IMR-90 (cell line): Measurements from ENCODE around the gene GPR142. TPM values are rescaled to one million over a fixed set of nuclear protein-coding genes. Genes with fewer than 3 reads are reported as not detected.

Experiments used
- ATAC-seq: fragments of 200-7000 bp; cut with Tn5 transposase; 2 replicates; pipeline ENCODE4 v1.9.1; 2020; ENCODE audit warnings: low read depth, mild to moderate bottlenecking, moderate library complexity
- BruUV-seq: library from RNA; stranded (reverse); fragments of 400-500 nt; replicated peaks from 2 replicates; lab custom pipeline; 2021; lab: Mats Ljungman, UMichigan
- CTCF ChIA-PET: fragments of 300-600 bp; formaldehyde crosslinking; extraction: SDS; loops from one replicate; lab custom pipeline; 2021; ENCODE audit warnings: antibody characterized with exemption; lab: Yijun Ruan, JAX
- POLR2A ChIA-PET: fragments of 300-600 bp; sonication (Branson Sonifier 250); formaldehyde crosslinking; loops from one replicate; lab custom pipeline; 2022; ENCODE audit warnings: antibody characterized with exemption; ENCODE audit not compliant: unreplicated experiment; lab: Charles Lee
- DNase-seq: peaks from one replicate; pipeline ENCODE4 v3.0.0; 2013
- H2AFZ ChIP-seq: replicated peaks from 2 replicates; pipeline ENCODE3; 2013; ENCODE audit warnings: low read length, mild to moderate bottlenecking; ENCODE audit not compliant: poor library complexity
- H2AK5ac ChIP-seq: 2 replicates; pipeline ENCODE4 v1.6.1; 2013; ENCODE audit warnings: low read depth, low read length, inconsistent platforms
- H2AK9ac ChIP-seq: replicated peaks from 2 replicates; pipeline ENCODE3; 2013; ENCODE audit warnings: mild to moderate bottlenecking, low read depth, low read length, moderate library complexity; ENCODE audit not compliant: poor library complexity
- H2BK120ac ChIP-seq: 2 replicates; pipeline ENCODE4 v1.6.1; 2013; ENCODE audit warnings: low read depth, low read length, inconsistent platforms
- H2BK15ac ChIP-seq: 3 replicates; pipeline ENCODE4 v1.6.1; 2013; ENCODE audit warnings: low read depth, low read length, inconsistent platforms
- H2BK20ac ChIP-seq: 2 replicates; pipeline ENCODE4 v1.6.1; 2013; ENCODE audit warnings: low read depth, mild to moderate bottlenecking, inconsistent platforms, low read length, moderate library complexity
- H2BK5ac ChIP-seq: 2 replicates; pipeline ENCODE4 v1.6.1; 2013; ENCODE audit warnings: mild to moderate bottlenecking, low read depth, low read length, inconsistent platforms; ENCODE audit not compliant: poor library complexity, severe bottlenecking
- H3K14ac ChIP-seq: replicated peaks from 2 replicates; pipeline ENCODE4 v1.6.1; 2013; ENCODE audit warnings: low read depth, low read length, inconsistent platforms
- H3K18ac ChIP-seq: 2 replicates; pipeline ENCODE4 v1.6.1; 2013; ENCODE audit warnings: low read depth, low read length, control low read depth
- H3K23ac ChIP-seq: 2 replicates; pipeline ENCODE4 v1.6.1; 2013; ENCODE audit warnings: low read depth, low read length, inconsistent platforms
- H3K27ac ChIP-seq: 2 replicates; pipeline ENCODE4 v1.5.1; 2013; ENCODE audit warnings: mild to moderate bottlenecking, control low read depth, low read length; ENCODE audit not compliant: insufficient read depth
- H3K27me3 ChIP-seq: 2 replicates; pipeline ENCODE4 v1.6.1; 2013; ENCODE audit warnings: low read length; ENCODE audit not compliant: control insufficient read depth, insufficient read depth
- H3K36me3 ChIP-seq: 2 replicates; pipeline ENCODE4 v1.6.1; 2013; ENCODE audit warnings: low read length, mixed read lengths; ENCODE audit not compliant: control insufficient read depth, insufficient read depth
- H3K4ac ChIP-seq: 2 replicates; pipeline ENCODE4 v1.6.1; 2013; ENCODE audit warnings: low read depth, low read length, inconsistent platforms
- H3K4me1 ChIP-seq: 2 replicates; pipeline ENCODE4 v1.6.1; 2013; ENCODE audit warnings: low read length, mixed read lengths; ENCODE audit not compliant: control insufficient read depth, insufficient read depth
- H3K4me2 ChIP-seq: 2 replicates; pipeline ENCODE4 v1.6.1; 2013; ENCODE audit warnings: low read depth, mild to moderate bottlenecking, control low read depth, low read length, moderate library complexity
- H3K4me3 ChIP-seq: 2 replicates; pipeline ENCODE4 v1.5.1; 2013; ENCODE audit warnings: low read depth, mild to moderate bottlenecking, control low read depth, low read length, moderate library complexity; ENCODE audit not compliant: insufficient read depth
- H3K56ac ChIP-seq: 2 replicates; pipeline ENCODE4 v1.6.1; 2013; ENCODE audit warnings: low read length, inconsistent platforms; ENCODE audit not compliant: insufficient read depth; ENCODE audit errors: extremely low read depth
- H3K79me1 ChIP-seq, 2 experiments: 2 replicates each; pipeline ENCODE4 v1.6.1; 2013; ENCODE audit warnings: low read length in 2 of 2, inconsistent platforms in 1 of 2, low read depth in 1 of 2
- H3K9ac ChIP-seq: 2 replicates; pipeline ENCODE4 v1.6.1; 2013; ENCODE audit warnings: low read depth, low read length, control low read depth
- H3K9me1 ChIP-seq: 2 replicates; pipeline ENCODE4 v1.6.1; 2013; ENCODE audit warnings: low read length, inconsistent platforms; ENCODE audit not compliant: insufficient read depth
- H3K9me3 ChIP-seq: 2 replicates; pipeline ENCODE4 v1.6.1; 2013; ENCODE audit warnings: low read length; ENCODE audit not compliant: control insufficient read depth, insufficient read depth
- H4K20me1 ChIP-seq: 2 replicates; pipeline ENCODE4 v1.6.1; 2013; ENCODE audit warnings: low read length, inconsistent platforms; ENCODE audit not compliant: insufficient read depth
- H4K5ac ChIP-seq: 2 replicates; pipeline ENCODE4 v1.6.1; 2013; ENCODE audit warnings: mild to moderate bottlenecking, low read depth, low read length, control low read depth
- H4K8ac ChIP-seq, 2 experiments: 2 replicates each; pipeline ENCODE4 v1.6.1; 2013; ENCODE audit warnings: low read depth in 2 of 2, low read length in 2 of 2, control low read depth in 1 of 2, inconsistent platforms in 1 of 2
- H4K91ac ChIP-seq: 2 replicates; pipeline ENCODE4 v1.6.1; 2013; ENCODE audit warnings: low read depth, low read length, inconsistent platforms; ENCODE audit not compliant: insufficient read depth
- BHLHE40 ChIP-seq: fragments of 150-350 bp; IDR thresholded peaks from 2 replicates; pipeline ENCODE4 v1.6.1; 2016; ENCODE audit warnings: mild to moderate bottlenecking, low read depth, low read length
- CEBPB ChIP-seq: IDR thresholded peaks from 2 replicates; pipeline ENCODE4 v1.6.1; 2012; ENCODE audit warnings: low read depth, low read length, improper control_type of control experiment
- CHD1 ChIP-seq: IDR thresholded peaks from 2 replicates; pipeline ENCODE4 v1.6.1; 2012; ENCODE audit warnings: low read depth, low read length, improper control_type of control experiment
- ELK1 ChIP-seq: fragments of 150-350 bp; IDR thresholded peaks from 2 replicates; pipeline ENCODE4 v1.6.1; 2016; ENCODE audit warnings: low read depth, mild to moderate bottlenecking, low read length, moderate library complexity, borderline replicate concordance
- MAFK ChIP-seq: IDR thresholded peaks from 2 replicates; pipeline ENCODE4 v1.6.1; 2012; ENCODE audit warnings: low read depth, low read length, improper control_type of control experiment
- MAZ ChIP-seq: IDR thresholded peaks from 2 replicates; pipeline ENCODE4 v1.6.1; 2012; ENCODE audit warnings: low read depth, mild to moderate bottlenecking, low read length, improper control_type of control experiment, moderate library complexity, borderline replicate concordance
- MXI1 ChIP-seq: IDR thresholded peaks from 2 replicates; pipeline ENCODE4 v1.6.1; 2012; ENCODE audit warnings: low read depth, mild to moderate bottlenecking, low read length, moderate library complexity, borderline replicate concordance
- POLR2A ChIP-seq: IDR thresholded peaks from 2 replicates; pipeline ENCODE4 v1.6.1; 2012; ENCODE audit warnings: mild to moderate bottlenecking, low read depth, low read length
- RAD21 ChIP-seq: IDR thresholded peaks from 2 replicates; pipeline ENCODE4 v1.6.1; 2012; ENCODE audit warnings: low read length, improper control_type of control experiment
- RCOR1 ChIP-seq: IDR thresholded peaks from 2 replicates; pipeline ENCODE4 v1.6.1; 2012; ENCODE audit warnings: mild to moderate bottlenecking, low read length, improper control_type of control experiment; ENCODE audit not compliant: insufficient replicate concordance
- RFX5 ChIP-seq: IDR thresholded peaks from 2 replicates; pipeline ENCODE4 v1.8.0; 2012; ENCODE audit warnings: low read depth, mild to moderate bottlenecking, low read length, moderate library complexity
- WGBS, 2 experiments: methylation state at CpG; one replicate each; pipeline versions ENCODE4 v1.1.5 to v1.1.7; 2013; ENCODE audit warnings: missing lambda C conversion rate in 2 of 2; ENCODE audit not compliant: insufficient read length in 1 of 2; ENCODE audit errors: extremely low coverage in 2 of 2; 5-methylcytosine and 5-hydroxymethylcytosine counted together
- dilution Hi-C: fragments of 300-500 bp; cut with HindIII; formaldehyde crosslinking; loops from one replicate; pipeline ENCODE4 v1.14.3; 2018; ENCODE audit warnings: low sequenced_read_pairs; ENCODE audit not compliant: unreplicated experiment
- in situ Hi-C: fragments of 300-500 bp; cut with MboI; formaldehyde crosslinking; loops from 3 replicates; pipeline ENCODE4 v1.14.3; 2019; ENCODE audit warnings: low sequenced_read_pairs, inconsistent platforms, mixed read lengths
- intact Hi-C: fragments of 100-400 bp; cut with micrococcal nuclease; formaldehyde crosslinking; loops from 2 replicates; pipeline ENCODE4 v1.10.0; 2022
- polyA plus RNA-seq, 3 experiments: library from polyadenylated mRNA; depleted of rRNA; stranded (reverse); fragments of >200 nt; gene quantifications; 2 replicates each; pipeline ENCODE4 v1.2.3, GENCODE V29; 2012; ENCODE audit warnings: low replicate concordance in 1 of 3
- total RNA-seq: library from RNA; depleted of rRNA; stranded (reverse); fragments of >200 nt; gene quantifications from 2 replicates; pipeline ENCODE4 v1.2.3, GENCODE V29; 2012
- TF ChIP-seq, protein P1 (sequence below): fragments of 150-350 bp; IDR thresholded peaks from 2 replicates; pipeline ENCODE4 v1.6.1; 2017; ENCODE audit warnings: mild to moderate bottlenecking, antibody characterized with exemption, low read length, low read depth
- TF ChIP-seq, protein P2 (sequence below): conservative IDR thresholded peaks from 2 replicates; pipeline ENCODE4 v1.5.1; 2012; ENCODE audit warnings: mild to moderate bottlenecking, low read depth, low read length, improper control_type of control experiment

Gene GPR142
- total and polyA plus RNA-seq, 2 of the 4 experiments (the other 2 are of a cell fraction): not detected

DNA sequence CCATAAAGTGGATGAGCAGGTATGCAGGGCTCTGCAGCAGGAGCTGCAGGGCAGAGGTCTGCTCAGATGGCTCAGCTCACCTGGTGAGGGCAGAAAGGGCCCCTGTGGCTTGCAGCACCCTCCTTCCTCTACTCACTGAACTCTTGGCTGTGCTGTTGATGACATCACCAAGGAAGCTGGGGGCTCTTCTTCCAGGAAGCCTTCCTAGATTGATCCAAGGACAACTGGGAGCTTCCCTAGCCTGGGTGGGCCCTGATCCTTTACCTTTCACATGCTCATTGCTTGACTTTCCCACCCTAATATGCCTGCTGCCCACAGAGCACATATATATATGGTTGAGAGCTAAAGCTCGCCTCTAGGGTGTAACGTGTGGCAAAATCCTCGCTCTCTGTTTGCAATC lies 38.8 kb upstream of the GPR142 start:
- no peak for ATAC-seq
- no CpG with 5 or more reads among the region's 3 CpGs for WGBS, 2 experiments
- dilution Hi-C loops: no loop called here
- H4K91ac ChIP-seq: no peak overlapping the region
- intact Hi-C loops: no loop called here
- no peak overlapping the region for H2AK9ac ChIP-seq
- H2AFZ ChIP-seq: no peak overlapping the region
- CTCF ChIA-PET: no interaction called here
- no peaks in the 10 kb centered on the region for H3K36me3 ChIP-seq
- no peak overlapping the region for H2BK120ac ChIP-seq
- no peak overlapping the region for H3K27ac ChIP-seq
- no peak overlapping the region for H3K4ac ChIP-seq
- no peak overlapping the region for H3K18ac ChIP-seq
- H4K5ac ChIP-seq: no peak overlapping the region
- H3K27me3 ChIP-seq: peaks cover 8% of the 10 kb centered on the region
- no peaks in the 10 kb centered on the region for H3K4me1 ChIP-seq
- no peak overlapping the region for H2BK15ac ChIP-seq
- H4K8ac ChIP-seq: no peak overlapping the region
- no peaks in the 10 kb centered on the region for H4K20me1 ChIP-seq
- TF ChIP-seq CHD1 (no peak), BHLHE40 (no peak), MAFK (no peak), POLR2A (no peak), CEBPB (no peak), RAD21 (no peak), ELK1 (no peak), RFX5 (no peak), MAZ (no peak), MXI1 (no peak), RCOR1 (no peak)
- TF ChIP-seq, protein P1, sequence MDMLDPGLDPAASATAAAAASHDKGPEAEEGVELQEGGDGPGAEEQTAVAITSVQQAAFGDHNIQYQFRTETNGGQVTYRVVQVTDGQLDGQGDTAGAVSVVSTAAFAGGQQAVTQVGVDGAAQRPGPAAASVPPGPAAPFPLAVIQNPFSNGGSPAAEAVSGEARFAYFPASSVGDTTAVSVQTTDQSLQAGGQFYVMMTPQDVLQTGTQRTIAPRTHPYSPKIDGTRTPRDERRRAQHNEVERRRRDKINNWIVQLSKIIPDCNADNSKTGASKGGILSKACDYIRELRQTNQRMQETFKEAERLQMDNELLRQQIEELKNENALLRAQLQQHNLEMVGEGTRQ: no peak
- TF ChIP-seq, protein P2, sequence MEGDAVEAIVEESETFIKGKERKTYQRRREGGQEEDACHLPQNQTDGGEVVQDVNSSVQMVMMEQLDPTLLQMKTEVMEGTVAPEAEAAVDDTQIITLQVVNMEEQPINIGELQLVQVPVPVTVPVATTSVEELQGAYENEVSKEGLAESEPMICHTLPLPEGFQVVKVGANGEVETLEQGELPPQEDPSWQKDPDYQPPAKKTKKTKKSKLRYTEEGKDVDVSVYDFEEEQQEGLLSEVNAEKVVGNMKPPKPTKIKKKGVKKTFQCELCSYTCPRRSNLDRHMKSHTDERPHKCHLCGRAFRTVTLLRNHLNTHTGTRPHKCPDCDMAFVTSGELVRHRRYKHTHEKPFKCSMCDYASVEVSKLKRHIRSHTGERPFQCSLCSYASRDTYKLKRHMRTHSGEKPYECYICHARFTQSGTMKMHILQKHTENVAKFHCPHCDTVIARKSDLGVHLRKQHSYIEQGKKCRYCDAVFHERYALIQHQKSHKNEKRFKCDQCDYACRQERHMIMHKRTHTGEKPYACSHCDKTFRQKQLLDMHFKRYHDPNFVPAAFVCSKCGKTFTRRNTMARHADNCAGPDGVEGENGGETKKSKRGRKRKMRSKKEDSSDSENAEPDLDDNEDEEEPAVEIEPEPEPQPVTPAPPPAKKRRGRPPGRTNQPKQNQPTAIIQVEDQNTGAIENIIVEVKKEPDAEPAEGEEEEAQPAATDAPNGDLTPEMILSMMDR: no peak
- no peak overlapping the region for H3K56ac ChIP-seq
- H3K9me3 ChIP-seq: no peaks in the 10 kb centered on the region
- H3K79me1 ChIP-seq: no peaks in the 10 kb centered on the region
- no peak overlapping the region for H3K4me2 ChIP-seq
- in situ Hi-C loops: no loop called here
- no peak for DNase-seq
- H3K14ac ChIP-seq: no peak overlapping the region
- no peak overlapping the region for H3K4me3 ChIP-seq
- BruUV-seq: no TSS peak
- H3K9me1 ChIP-seq: no peaks in the 10 kb centered on the region
- no peak overlapping the region for H2AK5ac ChIP-seq
- H3K23ac ChIP-seq: no peak overlapping the region
- POLR2A ChIA-PET: no interaction called here
- H3K9ac ChIP-seq: no peak overlapping the region
- no peak overlapping the region for H2BK20ac ChIP-seq
- no peak overlapping the region for H2BK5ac ChIP-seq
